Psoas muscle (tissue), 8 donors: Measurements from ENCODE around the gene MARS2. TPM values are rescaled to one million over a fixed set of nuclear protein-coding genes. Genes with fewer than 3 reads are reported as not detected.

ENCODE experiments used
- ATAC-seq, 4 donors: fragments of 200-7000 bp; cut with Tn5 transposase; one replicate each; pipeline ENCODE4 v1.9.1; 2020; ENCODE audit warnings: moderate library complexity in 3 of 4, mild to moderate bottlenecking in 2 of 4
- DNase-seq, 2 donors: peaks; one replicate each; pipeline ENCODE4 v3.0.0-alpha.2; 2020
- H3K27ac ChIP-seq: fragments of 200-600 bp; one replicate; pipeline ENCODE4 v1.8.0; 2022
- H3K27me3 ChIP-seq, 3 donors: fragments of 200-600 bp in 1 of 3; one replicate each; pipeline versions ENCODE4 v1.6.1 to v1.8.0; 2013 to 2022; ENCODE audit warnings: low read length in 2 of 3, mild to moderate bottlenecking in 2 of 3, moderate library complexity in 1 of 3; ENCODE audit not compliant: insufficient read depth in 3 of 3
- H3K36me3 ChIP-seq, 2 donors: fragments of 200-600 bp in 1 of 2; one replicate each; pipeline versions ENCODE4 v1.6.1 to v1.8.0; 2013 to 2022; ENCODE audit warnings: low read depth in 1 of 2, mild to moderate bottlenecking in 1 of 2, moderate library complexity in 1 of 2; ENCODE audit not compliant: insufficient read depth in 1 of 2
- H3K4me1 ChIP-seq: fragments of 200-600 bp; one replicate; pipeline ENCODE4 v1.8.0; 2022
- H3K4me3 ChIP-seq: fragments of 200-600 bp; one replicate; pipeline ENCODE4 v1.8.0; 2022; ENCODE audit warnings: mild to moderate bottlenecking
- H3K9me3 ChIP-seq: fragments of 200-600 bp; one replicate; pipeline ENCODE4 v1.8.0; 2022
- WGBS, 3 donors: extraction: QIAGEN DNeasy Blood & Tissue Kit; methylation state at CpG; one replicate each; pipeline versions ENCODE4 v1.1.6 to v1.1.7; 2013; 5-methylcytosine and 5-hydroxymethylcytosine counted together
- intact Hi-C, 2 donors: fragments of 100-400 bp; cut with DNase I; formaldehyde crosslinking; loops; one replicate each; pipeline versions ENCODE4 v1.11.0 to v1.14.2; 2022
- long read RNA-seq, 2 donors: library from polyadenylated mRNA; unstranded; transcript quantifications; one replicate each; pipeline ENCODE4 v2.0.0, GENCODE V29; 2021
- polyA plus RNA-seq, 3 donors: library from polyadenylated mRNA; stranded (reverse); fragments of 200-250 nt; gene quantifications; one replicate each; pipeline ENCODE4 v1.2.3, GENCODE V29; 2013
- total RNA-seq, 4 donors: library from RNA; stranded (reverse); fragmentation: NEBNext Ultra II Directional in 2 of 4; extraction: Animal tissue kit (Norgen Biotek cat#: 25700) in 2 of 4; gene quantifications; one replicate each; pipeline versions ENCODE4 v1.2.1 to v1.2.4, GENCODE V29; 2021 to 2023
- TF ChIP-seq, protein P1 (sequence below): fragments of 200-600 bp; IDR thresholded peaks from one replicate; pipeline ENCODE4 v1.8.0; 2022; ENCODE audit warnings: antibody characterized with exemption
- donor health status: healthy with polysubstance abuse.
- donor health status: DM: no; HTN: no; CAD: no; lungs with moderate emphysema.
- donor health status: Bipolar disorder and iron deficiency.
- donor health status: healthy.
- donor health status: DM: yes; HTN: yes; CAD: no.
- donor health status: DM: no; HTN: no; CAD: no.
- donor health status: DM: no; HTN: no; CAD: no.
- donor health status: DM: yes; HTN: yes; CAD: no.

The MARS2 gene
- 10 to 100 TPM in 1 of 4 donors, 1 to 10 TPM in 3; 5.9 to 12.6 (median 7.3) TPM for total RNA-seq
- 10 to 100 TPM in 1 of 3 donors, 1 to 10 TPM in 2; 4.0 to 15.0 (median 9.2) TPM for polyA plus RNA-seq
- long read RNA-seq, donor 1, partial matches to known transcripts: 0 of 3 reads
- long read RNA-seq, donor 1, other reads (novel, unspliced or antisense): 0 of 3 reads
- long read RNA-seq, donor 2, transcript MARS2-201 (1 exons, 3,019 nt): major isoform, 20 of 20 reads
- long read RNA-seq, donor 2, partial matches to known transcripts: 0 of 20 reads
- long read RNA-seq, donor 2, other reads (novel, unspliced or antisense): 0 of 20 reads

DNA sequence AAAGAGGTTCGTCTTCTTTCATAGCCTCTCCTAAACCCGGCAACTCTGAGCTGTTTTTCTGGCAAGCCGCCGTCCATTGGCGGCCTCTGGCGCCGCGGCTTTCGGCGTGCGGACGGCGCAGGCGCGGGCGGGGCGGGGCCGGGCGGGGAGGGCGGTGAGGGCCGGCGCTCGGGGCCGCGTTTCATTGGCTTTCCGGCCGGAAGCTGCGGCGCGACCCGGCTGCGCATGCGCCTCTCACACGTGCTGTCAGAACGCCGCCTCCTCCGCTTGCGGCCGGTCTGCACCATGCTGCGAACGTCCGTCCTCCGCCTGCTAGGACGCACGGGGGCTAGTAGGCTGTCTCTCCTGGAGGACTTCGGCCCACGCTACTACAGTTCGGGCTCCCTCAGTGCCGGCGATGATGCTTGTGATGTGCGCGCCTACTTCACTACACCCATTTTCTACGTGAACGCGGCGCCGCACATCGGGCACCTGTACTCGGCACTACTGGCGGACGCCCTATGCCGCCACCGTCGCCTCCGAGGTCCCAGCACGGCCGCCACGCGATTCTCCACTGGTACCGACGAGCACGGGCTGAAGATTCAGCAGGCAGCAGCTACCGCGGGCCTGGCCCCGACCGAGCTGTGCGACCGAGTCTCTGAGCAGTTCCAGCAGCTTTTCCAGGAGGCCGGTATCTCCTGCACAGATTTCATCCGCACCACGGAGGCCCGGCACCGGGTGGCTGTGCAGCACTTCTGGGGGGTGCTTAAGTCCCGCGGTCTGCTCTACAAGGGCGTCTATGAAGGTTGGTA, at the start of gene MARS2:
Gene MARS2 (plus strand): TSS at position 249 of the 791 bp plus-strand sequence. CDS start 37 bp downstream, at position 286.
- Histone ChIP-seq H3K4me1 (peaks cover 22% of the 10 kb centered on the region), H3K36me3 (no peaks in the 10 kb centered on the region), H3K9me3 (no peaks in the 10 kb centered on the region), H3K27me3 (no peaks in the 10 kb centered on the region), H3K27ac (peak within 1 kb of the TSS; percentile 90), H3K4me3 (peak within 1 kb of the TSS; percentile 97)
- peak; percentile 96 to 97 for DNase-seq
- 0 to 1% (median 0%) methylated on average over 80 to 86 of the region's 86 CpGs for WGBS, 3 donors
- TF ChIP-seq, protein P1, sequence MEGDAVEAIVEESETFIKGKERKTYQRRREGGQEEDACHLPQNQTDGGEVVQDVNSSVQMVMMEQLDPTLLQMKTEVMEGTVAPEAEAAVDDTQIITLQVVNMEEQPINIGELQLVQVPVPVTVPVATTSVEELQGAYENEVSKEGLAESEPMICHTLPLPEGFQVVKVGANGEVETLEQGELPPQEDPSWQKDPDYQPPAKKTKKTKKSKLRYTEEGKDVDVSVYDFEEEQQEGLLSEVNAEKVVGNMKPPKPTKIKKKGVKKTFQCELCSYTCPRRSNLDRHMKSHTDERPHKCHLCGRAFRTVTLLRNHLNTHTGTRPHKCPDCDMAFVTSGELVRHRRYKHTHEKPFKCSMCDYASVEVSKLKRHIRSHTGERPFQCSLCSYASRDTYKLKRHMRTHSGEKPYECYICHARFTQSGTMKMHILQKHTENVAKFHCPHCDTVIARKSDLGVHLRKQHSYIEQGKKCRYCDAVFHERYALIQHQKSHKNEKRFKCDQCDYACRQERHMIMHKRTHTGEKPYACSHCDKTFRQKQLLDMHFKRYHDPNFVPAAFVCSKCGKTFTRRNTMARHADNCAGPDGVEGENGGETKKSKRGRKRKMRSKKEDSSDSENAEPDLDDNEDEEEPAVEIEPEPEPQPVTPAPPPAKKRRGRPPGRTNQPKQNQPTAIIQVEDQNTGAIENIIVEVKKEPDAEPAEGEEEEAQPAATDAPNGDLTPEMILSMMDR: no peak
- peak; percentile 94 to 98 (median 96) for ATAC-seq
- intact Hi-C loops: loop anchor here (5.0 to 10.0 kb wide), 3 partner anchors 82 to 422 kb away; partner anchors contain the start of gene BOLL (in 1 of the 2)

DNA sequence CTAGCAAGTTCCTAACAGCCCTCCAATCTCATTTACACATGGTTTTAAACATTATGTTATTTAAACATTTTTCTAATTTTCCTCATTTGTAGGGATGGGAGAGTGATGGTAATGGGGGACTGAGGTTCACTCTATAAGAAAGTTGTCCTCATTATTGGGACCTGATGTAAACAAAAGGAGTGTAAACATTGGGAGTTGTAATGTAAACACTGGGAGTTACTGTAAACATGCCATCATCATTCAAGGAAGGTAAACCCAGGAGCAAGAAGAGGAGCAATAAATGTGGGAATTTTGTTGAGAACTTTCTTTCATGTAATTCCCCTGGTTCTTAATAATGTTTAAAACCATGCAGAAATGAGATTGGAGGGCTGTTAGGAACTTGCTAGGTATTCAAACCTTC, 47.6 kb upstream of the MARS2 start:
- Histone ChIP-seq H3K27ac (no peak overlapping the region), H3K4me3 (no peak overlapping the region), H3K27me3 (no peaks in the 10 kb centered on the region), H3K9me3 (peaks cover 6% of the 10 kb centered on the region), H3K4me1 (no peaks in the 10 kb centered on the region), H3K36me3 (no peaks in the 10 kb centered on the region)
- DNase-seq (no peak), ATAC-seq (no peak)
- TF ChIP-seq, protein P1: no peak
- intact Hi-C loops: no loop called here

DNA sequence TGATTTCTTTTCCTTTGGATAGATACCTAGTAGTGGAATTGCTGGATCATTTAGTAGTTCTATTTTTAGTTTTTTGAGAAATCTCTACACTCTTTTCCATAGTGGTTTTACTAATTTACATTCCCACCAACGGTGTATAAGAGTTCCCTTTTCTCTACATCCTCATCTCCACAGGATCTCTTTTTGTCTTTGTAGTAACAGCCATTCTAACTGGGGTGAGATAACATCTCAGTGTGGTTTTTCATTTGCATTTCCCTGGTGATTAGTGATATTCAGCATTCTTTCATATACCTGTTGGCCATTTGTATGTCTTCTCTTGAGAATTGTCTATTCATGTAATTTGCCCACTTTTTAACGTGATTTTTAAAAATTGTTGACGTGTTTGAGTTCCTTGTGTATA, 43.5 kb upstream of the MARS2 start:
- TF ChIP-seq, protein P1: no peak
- Histone ChIP-seq H3K27me3 (no peaks in the 10 kb centered on the region), H3K4me1 (no peaks in the 10 kb centered on the region), H3K36me3 (no peaks in the 10 kb centered on the region), H3K9me3 (peaks cover 24% of the 10 kb centered on the region), H3K4me3 (no peak overlapping the region), H3K27ac (no peak overlapping the region)
- DNase-seq (no peak), ATAC-seq (no peak)
- intact Hi-C loops: no loop called here
- 75 to 80% (median 79%) methylated on average over 3 of the region's 3 CpGs for WGBS, 3 donors

DNA sequence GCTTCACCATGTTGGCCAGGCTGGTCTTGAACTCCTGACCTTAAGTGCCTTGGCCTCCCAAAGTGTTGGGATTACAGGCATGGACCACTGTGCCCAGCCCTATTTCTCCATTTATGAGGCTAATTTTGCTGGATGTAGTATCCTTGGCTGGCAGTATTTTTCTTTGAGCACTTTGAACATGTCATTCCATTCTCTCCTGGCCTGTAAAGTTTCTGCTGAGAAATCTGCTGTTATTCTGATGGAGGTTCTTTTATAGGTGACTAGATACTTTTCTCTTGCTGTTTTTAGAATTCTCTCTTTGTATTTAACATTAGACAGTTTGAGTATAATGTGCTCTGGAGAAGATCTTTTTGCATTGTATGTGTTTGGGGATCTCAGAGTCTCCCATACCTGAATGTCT, 38.9 kb upstream of the MARS2 start:
- Histone ChIP-seq H3K27me3 (no peaks in the 10 kb centered on the region), H3K4me1 (no peaks in the 10 kb centered on the region), H3K9me3 (peaks cover 30% of the 10 kb centered on the region), H3K27ac (no peak overlapping the region), H3K4me3 (no peak overlapping the region), H3K36me3 (no peaks in the 10 kb centered on the region)
- DNase-seq: no peak
- intact Hi-C loops: no loop called here
- TF ChIP-seq, protein P1: no peak
- no peak for ATAC-seq
